DMS153 treated with DMSO at 0.1 percent for 48 hours (cell line): ENCODE data around the gene PI4K2A.
"Not testable (repeated sequence)": the region's sequence is repeated elsewhere in the genome, so short reads cannot be mapped to it uniquely, and the experiment has no call there.

ENCODE experiments used
- DNase-seq: peaks from one replicate; lab custom pipeline; 2025; ENCODE audit not compliant: unreplicated experiment; lab: John Stamatoyannopoulos, UW

Gene PI4K2A

DNA sequence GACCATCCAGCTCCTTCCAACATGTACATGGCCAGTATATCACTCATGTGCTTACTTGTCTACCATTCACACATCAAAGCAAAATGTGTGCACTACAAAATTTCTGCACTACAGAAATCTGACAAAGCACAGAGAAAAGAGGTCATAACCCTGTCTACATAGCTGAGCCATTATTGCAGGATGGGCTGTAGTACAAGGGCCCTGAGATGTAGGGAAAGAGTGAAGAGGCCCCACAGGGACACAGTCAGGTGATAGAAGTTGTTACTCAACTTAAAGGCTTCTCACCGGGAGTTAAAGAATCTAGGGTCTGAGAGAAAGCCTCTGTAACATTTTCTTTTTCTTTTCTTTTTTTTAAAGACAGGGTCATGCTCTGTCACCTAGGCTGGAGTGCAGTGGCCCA, 29.1 kb downstream of the PI4K2A start:
- no peak for DNase-seq

DNA sequence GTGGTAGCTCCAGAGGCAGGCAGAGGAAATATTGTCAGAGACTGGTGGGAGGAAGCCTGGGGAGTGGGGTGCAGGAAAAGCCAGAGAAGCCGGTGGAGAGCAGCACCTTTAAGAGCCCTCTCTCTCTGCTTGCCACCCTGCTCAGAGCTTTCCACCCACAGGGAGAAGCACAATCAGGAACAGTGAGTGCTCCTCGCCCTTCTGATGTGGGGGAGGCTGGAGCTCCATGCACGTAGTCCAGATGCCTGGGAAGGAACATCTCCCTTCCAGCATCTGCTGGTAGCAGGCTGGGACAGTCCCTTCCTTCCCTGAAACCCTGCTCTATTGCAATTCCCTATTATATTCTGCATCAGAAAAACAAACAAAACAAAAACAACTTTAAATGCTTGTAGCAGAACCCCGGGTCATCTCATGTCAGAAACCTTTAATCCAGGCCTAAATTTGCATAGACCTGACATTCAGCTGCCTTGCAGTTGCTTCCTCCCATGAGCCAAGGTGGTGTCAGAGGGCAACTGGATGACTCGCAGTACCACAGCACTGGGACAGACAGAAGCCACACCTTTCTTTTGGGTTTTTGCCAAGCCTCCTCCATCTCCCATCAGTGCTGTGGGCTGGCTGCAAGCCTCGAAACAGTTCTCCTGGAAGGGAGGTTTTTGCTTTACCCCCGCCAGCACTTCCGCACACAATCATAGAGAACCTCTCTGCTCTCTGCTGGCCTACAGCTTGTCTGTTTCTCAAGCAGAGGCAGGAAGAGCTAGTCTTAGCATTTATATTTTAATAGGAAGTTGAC, 33.5 kb downstream of the PI4K2A start:
- no peak for DNase-seq

DNA sequence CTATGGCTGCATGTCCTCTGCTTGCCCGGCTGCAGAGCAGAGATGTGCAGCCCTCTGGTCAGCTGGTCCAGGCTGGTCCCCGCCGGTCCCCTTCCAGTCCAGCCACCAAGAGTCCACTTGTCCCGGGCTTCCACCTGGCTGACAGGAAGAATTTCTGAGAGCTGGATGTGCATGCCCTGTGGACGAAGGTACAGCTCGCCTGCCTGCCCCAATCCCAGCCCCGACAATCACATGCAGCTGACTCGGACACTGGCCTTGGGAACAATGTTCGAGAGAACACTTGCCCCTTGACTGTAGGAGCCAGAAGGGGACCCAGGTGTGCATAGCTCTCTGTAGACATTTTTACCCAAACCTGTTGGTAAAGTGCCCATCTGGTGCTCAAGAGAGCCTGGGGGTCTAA, 34.8 kb downstream of the PI4K2A start:
- DNase-seq = no peak

DNA sequence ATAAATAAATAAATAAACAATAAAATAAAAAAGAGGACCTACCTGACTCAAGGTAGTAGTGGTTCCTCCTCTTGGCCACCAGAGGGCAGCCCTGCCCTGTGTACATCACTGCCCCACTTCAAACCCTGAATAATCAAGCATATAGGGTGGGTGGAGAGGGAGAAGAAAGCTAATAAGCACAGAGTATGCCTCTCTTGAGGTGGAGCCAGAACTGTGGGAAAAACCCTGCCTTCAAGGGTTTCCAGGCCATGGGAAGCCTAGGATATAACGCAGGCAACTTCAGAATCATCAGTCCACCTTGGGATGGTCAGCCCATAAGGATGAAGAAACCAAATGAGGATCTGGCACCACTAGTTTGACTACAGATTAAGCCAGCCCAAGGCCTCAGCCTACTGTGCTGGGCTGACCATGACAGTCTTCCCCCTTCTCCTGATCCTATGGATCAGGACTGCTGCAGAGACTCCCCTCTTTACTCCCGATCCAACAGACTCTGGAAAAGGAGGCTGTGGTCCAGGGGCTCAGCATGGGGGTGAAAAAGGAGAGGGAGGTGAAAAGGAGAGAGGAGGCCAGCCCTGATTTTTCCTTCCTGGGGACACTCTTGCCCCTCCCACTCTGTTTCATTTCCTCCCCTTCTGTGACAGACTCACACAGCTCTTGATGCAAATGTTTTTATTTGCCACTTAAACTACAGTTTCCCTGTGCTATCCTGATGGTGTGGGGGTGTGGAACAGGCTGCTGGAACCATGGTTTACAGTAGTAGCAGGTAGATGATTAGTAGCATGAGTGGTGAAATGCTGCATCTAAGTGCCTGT, 36.5 kb downstream of the PI4K2A start:
- DNase-seq = peak; percentile 32

DNA sequence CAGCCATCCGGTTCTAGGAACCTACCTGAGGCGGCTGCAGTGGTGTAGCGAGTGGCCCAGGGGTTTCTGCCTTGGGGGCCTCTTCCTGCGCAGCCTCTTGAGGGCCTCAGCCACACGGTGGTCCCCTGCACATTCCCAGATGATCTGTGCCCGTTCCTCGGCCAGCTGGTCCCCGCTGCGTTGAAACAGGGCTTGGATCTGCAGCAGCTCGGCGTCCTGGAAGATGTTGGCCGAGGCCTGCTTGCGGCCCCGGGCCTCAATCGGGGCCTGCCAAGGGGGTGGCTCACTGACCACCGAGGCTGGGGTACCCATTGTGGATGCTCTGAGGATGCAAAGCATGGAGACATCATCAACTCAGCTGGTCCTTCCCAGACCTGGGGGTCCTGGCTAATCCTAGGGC, 39.1 kb downstream of the PI4K2A start:
- no peak for DNase-seq

DNA sequence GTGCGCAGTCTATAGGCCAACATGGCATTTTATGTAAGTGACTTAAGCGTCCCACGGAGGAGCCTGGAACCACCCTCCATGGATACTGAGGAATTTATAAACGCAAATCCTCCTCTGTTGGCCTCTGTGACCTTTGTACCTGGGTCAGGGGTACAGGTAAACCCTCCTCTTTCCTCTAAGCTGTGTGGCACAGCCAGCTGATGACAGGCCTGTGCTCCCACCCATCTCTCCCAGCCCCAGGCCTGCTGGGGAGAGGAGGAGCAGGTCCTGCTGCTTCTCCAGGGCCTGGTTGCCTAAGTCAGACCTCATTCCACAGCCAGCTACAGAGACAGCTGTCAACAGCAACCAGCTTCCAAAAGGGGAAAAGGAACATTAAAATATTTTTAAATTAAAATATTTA, 41.6 kb downstream of the PI4K2A start:
- no peak for DNase-seq

DNA sequence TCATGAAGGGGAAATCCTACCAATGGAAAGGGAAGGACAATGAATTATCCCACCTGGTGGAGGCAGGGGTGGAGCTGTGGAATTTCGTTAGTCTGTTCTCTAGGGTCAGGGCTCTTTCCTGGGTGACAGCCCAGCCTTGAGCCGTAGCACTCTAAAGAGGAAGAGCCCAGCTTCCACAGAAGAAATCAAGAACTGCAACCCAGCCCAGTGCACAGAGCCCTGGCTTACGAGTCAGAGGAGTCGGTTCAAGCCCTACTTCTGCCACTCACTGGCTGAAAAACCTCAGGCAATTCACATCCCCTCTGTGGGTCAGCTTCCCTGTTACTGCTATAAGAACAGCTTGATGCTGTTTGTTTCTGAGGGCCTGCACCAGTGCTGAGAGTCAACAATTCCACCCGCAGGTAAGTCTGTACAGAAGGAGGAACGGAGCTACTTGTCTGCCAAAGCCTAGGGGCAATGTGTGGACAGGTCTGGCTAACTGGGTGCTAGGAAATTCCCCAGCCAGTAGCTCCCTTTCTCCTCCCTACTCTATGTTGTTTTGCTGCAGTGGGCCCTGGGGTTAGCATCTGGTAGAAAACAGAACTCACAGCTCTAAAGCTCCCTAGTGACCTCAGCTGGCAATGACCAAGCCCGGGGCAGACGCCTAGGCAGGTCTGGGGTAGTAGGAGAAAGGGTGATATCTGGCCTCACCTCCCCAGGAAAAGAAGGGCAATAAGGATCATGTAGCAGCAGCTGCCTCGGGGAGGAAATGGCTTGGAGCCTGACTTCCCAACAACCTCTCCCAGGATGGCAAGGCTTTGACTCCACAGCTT, 43.3 kb downstream of the PI4K2A start:
- DNase-seq = no peak

DNA sequence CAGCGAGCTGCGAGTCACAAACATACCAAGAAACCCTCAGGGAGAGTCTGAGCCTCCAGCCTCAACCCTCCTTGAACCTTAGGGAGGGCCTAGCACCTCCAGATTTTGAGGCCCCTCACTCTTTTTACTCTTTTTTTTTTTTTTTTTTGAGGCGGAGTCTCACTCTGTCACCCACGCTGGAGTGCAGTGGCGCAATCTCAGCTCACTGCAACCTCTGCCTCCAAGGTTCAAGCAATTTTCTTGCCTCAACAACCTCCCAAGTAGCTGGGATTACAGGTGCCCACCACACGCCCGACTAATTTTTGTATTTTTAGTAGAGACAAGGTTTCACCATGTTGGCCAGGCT, 43.9 kb downstream of the PI4K2A start:
- DNase-seq = not testable (repeated sequence)

DNA sequence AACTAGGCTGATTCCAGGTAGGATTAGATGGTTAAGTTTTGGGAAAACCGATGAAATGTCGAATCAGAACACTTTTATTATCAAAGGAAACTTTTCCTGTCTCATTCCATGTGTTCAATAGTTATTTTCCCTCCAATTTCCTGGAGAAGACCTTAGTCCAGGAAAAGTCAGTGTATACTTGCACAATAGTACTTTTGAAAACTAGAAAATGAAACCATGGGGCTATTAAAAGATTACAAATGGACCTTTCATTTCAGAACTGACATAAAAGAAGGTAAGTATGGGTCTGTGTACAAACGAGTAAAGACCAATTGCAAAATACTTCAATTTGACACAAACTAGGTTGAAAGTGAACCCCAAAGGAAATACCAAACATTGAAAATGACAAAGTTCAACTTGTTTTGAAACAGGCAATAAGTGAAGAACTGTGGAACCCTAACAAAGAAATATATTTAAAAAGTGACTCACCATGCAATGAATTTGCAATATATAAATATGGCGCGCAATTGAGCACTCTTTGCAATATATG, 44.5 kb downstream of the PI4K2A start:
- DNase-seq = no peak

DNA sequence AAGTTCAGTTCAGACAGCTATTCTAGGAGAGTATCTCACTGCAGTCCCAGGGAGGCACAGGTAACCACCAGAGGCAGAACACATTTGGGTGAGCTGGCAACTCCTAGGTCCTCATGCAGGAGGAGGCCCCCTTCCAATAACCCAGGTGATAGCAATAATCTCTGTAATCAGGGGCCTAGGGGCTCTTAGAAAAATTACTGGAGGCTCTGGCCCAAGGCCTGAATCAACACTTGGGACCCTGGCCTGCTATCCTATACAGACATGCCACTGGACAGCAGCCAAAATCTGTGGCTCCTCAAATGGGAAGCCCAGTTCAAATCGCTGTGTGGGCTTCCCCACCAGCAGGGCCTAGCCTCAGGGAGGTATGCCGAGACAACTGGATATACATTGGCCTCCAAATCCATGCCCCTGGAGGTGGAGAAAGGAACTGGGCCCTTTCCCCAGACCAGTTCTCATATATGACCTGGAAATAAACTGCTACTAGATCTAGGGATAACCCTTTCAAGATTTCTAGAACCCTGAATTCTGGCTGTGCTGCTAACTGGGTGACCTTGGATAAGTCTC, 45.0 kb downstream of the PI4K2A start:
- no peak for DNase-seq

DNA sequence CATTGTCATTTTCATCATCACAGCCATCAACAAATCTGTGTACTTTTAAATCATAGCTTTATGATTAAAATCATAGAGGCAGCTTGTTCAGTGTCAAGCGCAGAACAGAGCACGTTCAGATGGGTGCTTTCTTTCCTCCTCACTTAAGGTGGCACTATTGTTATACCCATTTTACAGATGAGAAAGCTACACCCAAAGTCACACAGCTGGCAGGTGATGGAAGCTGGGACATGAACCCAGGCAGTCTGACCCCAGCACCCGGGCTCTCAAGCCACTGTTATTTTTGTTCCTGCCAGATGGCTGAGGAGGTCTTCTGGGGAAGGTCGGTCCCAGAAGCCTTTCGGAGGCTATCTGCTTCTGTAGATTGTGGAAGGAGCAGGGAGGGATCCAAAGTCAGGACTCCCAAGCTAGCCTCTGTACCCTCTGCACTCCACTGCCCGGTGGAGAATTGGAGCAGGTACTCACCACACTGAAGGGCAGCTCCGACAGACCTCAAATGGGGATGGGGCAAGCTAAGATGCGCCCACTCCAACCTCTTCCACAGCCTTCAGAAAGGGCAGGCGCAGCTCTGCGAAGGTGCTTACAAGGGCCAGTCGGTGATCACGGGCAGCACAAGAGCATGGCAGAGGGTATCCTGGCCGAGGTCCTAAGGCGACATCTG, 46.0 kb downstream of the PI4K2A start:
- DNase-seq = no peak

DNA sequence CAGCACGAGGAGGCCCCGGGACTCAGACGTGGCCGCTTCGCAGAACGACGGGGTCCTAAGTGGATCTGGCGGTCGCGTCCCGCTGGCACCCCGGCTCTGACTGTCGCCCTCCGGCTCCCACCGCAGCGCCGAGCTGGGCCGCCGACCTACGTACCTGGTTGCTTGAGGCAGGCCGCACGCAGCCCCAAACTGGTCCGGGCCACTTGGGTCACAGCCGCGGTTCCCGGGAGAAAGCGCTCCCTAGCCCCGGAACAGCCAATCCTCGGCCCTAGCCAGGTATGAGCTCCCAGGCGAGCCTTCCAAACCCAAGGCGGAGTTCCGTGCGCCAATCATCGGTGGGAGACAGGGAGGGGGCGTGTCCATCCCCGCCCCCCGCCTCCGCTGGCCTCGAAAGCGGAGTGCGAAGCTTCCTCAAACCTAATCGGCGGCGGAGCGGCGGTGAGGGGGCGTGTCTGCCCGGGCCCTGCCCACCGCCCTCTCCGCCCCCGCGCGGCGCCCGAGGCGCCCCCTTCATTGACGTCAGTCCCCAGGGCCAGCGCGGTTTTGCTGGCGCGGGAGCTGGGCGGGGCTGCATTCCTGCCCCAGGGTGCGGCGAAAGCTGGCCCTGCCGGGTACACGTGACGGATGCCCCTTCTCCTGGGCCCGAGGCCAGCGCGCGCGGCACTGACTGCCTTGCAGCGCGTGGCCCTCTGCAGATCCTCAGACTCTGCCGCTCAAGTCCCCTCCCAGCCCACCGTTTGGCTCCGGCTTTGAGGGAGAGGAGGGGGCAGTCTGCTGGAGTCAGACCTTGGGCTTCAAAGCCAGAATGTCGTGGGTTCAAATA, 46.7 kb downstream of the PI4K2A start, which contains the start of gene AVPI1:
Gene AVPI1 (minus strand): TSS at position 280 of the 823 bp plus-strand sequence. CDS start 7,336 bp downstream, outside the sequence.
- DNase-seq = peak; percentile 97

DNA sequence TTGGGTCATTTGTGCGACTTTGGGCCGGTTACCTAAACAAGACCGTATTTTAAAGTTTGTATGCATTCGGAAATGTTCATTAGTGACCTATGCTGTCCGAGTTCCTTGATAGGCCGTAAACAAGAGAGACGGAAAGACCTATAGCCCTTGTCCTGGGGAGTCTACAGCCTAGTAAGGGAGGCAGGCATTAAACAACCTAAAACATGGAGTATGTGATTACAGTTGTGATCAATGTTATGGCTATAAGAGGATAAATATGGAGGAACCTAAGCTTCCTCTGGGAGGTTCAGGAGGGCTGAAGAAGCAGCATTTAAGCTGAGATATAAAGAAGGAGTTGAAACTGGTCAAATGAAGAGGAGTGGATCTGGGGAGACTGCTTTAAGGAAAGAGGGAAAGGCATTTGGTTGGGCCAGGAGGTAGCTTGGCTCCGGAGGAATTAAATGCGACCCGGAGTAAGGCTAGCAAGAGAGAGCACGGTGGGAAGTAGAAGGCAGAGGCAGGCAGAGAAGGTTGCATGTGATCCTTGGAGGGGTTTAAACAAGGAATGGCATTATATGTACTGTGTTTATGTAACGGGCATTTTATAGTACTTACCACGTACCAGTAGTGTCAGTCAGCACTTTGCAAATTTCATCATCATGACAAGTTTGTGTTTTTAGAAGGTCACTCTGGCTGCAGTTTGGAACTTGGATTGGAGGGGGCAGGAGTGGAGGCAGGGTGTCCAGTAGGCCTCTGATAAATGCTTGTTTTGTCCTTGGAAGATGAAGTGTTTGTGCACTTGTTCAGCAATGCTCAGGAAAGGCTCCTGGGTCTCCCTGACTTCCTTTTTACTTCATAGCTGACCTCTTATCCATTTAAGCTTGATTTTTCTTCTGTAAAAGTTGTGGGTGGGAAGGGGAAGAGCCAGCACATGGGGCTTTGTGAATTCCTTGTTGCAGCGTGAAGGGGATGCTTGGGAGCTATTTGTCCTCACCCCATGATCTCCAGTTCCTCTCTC, 47.6 kb downstream of the PI4K2A start:
- no peak for DNase-seq

DNA sequence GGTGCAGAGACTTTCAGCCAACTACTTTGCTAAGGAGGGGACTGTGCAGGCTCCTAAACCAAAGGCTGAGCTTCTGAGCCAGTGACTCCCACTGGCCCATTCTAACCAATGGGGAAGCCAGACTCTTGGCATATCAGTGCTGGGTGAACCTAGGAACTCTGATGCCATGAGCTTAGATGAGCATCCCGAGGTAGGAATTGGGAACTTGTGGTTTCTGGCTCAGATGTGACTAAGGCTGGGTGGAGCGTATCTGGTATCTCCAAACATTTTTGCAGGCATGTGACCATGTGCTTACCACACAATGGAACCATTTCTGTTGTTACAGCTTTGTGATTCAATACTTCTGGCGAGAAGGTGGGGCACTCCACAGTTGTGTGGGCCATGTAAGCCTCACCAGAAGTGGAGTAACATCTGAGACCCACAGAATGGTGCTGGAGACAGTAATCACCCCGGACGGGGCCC, 49.1 kb downstream of the PI4K2A start:
- DNase-seq = no peak

DNA sequence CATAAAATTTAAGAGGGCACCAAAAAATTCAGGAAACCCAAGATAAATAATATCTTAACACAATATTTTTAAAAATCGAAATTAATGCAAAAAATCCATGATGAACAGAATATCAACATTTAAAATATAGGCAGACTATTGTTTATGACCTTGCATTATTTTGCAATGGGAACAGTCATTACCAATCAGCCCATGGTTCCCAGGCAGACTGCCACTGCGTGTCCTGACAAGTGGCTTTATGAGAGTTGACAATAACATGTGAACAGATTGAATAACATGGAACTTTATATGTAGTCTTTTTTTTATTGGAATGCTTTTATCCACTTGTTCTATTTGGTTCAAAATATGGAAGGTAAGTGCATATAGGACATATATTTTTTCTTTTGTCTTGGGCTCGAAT, 49.7 kb downstream of the PI4K2A start:
- no peak for DNase-seq

DNA sequence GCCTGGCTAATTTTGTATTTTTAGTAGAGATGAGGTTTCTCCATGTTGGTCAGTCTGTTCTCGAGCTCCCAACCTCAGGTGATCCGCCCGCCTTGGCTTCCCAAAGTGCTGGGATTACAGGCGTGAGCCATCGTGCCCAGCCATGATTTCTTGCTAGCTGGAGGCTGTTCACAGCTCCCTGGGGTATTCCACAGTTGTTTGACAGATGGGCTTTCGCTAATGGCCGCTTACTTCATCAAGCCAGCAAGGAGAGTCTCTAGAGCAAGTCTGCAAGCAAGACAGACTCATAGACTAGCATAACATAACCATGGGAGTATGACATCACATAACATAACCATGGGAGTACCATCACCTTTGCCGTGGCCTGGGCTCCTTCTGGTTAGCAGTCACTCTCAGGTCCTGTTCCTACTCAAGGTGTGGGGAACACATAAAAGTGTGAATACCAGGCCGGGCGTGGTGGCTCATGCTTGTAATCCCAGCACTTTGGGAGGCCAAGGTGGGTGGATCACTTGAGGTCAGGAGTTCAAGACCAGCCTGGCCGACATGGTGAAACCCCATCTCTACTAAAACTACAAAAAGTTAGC, 57.7 kb downstream of the PI4K2A start:
- DNase-seq = not testable (repeated sequence)

DNA sequence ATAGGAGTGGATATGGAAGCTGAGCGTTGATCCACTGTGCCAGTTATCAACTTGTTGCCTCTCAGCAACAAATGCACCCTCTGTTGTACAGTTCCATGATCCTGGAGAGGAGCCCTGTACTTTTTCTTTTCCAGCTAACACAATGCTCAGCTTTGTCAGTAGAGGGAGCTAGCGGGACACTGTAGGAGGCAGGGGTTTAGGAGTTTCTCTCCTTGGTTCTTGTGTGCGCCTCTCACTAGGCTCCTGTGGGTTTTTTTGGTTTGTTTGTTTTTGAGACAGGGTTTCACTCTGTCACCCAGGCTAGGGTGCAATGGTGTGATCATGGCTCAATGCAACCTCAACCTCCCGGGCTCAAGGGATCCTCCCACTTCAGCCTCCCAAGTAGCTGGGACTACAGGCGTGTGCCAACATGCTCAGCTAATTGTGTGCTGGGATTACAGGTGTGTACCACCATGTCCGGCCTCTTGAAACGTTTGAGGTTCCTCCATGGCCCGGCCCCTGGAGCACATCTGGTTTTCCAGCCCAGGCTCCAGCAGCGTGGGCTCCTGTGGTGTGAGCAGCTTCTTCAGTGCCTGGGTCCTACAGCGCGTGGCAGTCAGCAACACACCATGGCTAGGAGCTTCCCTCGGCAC, 61.1 kb downstream of the PI4K2A start:
- peak; percentile 29 for DNase-seq
